Umbilical cord (tissue), 2 donors: ENCODE results near the gene CDC42EP5. TPM values are rescaled to one million over a fixed set of nuclear protein-coding genes. Genes with fewer than 3 reads are reported as not detected.
"Not testable (repeated sequence)": the region's sequence is repeated elsewhere in the genome, so short reads cannot be mapped to it uniquely, and the experiment has no call there.

Experiments
- DNase-seq: peaks from one replicate; pipeline ENCODE4 v3.0.0-alpha.2; 2015; ENCODE audit warnings: low spot score
- total RNA-seq: library from RNA; depleted of rRNA; stranded (reverse); fragments of >200 nt; gene quantifications from one replicate; pipeline ENCODE4 v1.2.3, GENCODE V29; 2014; ENCODE audit warnings: low replicate concordance; ENCODE audit not compliant: insufficient read depth

The CDC42EP5 gene
- total RNA-seq, 1 donor from 2014 or later: 104 TPM

DNA sequence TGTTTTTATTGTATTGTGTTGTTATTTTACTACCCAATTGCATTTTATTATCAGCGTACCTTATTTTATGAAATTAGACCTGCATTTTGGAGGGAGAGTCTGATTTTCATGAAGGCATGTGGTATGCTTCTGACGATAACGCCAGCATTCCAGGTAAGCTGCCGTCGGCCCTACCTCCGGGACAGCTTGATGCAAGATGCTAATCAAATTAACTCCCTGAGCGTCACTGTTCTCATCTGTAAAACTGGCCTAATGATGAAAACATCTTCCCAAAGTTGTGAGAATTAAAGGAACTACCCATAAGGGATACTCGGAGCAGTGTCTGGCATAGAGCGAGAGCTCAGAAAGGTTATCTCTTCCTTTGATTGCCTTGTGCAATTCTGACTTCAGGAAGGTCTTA is 16.7 kb upstream of the CDC42EP5 start:
- no peak for DNase-seq

- DNase-seq: no peak
These were observed 16.2 kb upstream of the CDC42EP5 start for GRCh38 chr19:54489341-54489740.

DNA sequence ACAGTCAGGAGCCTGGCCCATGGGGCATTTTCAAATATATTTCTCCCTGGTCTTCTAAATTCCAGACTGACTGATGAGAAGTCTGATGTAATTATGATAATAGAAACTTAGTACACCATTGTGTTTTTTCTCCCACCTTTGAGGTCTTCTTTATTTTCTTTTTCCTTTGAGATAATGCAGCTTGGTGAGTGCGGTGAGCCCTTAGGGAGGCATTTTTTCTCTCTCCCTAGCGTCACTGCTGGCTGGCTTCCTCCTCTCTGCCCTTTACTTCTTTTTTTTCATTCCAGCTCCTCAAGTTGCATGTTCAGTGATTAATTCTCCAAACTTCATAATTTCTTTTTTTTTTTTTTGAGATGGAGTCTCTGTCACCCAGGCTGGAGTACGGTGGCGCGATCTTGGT is 12.8 kb upstream of the CDC42EP5 start:
- DNase-seq: no peak

DNA sequence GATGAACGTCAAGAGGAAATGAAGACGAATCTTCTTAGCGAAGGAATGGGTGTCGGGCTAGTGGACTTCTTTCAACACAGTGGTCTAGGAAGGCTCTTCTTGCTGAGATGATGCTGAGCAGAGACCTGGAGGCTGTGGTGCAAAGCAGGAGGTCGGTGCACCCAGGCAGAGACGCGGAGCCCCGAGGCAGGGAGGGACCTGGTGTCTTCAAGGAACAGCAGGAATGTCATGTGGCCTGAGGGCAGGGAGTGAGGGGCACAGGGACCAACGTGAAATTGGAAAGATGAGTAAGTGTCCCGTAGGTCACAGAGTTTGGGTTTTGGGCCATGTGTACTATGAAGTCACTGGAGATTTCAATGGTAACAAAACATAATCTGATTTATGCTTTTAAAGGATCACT is 11.4 kb upstream of the CDC42EP5 start:
- DNase-seq: no peak

GRCh38 chr19:54482889-54483288 is 9.8 kb upstream of the CDC42EP5 start:
- DNase-seq: no peak

DNA sequence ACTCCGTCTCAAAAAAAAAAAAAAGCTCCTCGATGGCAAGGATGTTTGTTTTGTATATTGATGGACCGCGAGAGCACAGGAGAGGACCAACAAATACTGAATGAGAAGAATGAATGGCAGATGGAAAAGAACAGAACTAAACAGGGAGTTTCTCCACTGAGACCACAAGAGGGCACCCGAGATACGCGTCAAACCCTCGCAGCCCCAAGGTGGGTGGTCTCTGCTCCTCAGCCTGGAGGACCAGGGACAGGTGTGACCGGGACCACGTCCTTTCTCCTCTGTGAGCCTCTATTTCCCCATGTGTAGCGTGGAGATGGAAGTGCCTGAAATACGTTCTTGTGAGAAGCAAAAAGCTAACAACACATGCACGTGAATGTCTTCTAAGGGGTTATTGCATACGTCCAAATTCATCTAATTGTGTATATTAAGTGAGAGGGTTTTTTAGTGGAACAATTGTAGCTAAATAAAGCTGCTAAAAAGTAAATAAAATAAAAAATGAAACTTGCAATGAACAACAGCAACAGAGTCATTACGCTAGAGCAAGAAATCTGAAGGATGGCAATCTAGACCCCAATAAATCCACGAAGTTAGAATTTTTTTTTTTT is 8.3 kb upstream of the CDC42EP5 start:
- DNase-seq: peak; percentile 64

GRCh38 chr19:54480051-54480450 is 7.0 kb upstream of the CDC42EP5 start:
- no peak for DNase-seq

- DNase-seq: peak; percentile 50
These were observed 5.7 kb upstream of the CDC42EP5 start for GRCh38 chr19:54478677-54479266.

- DNase-seq: no peak
These were observed 4.6 kb upstream of the CDC42EP5 start for GRCh38 chr19:54477650-54478049.

- no peak for DNase-seq
These were observed 2.6 kb upstream of the CDC42EP5 start for GRCh38 chr19:54475706-54476105.

- DNase-seq: peak; percentile 76
These were observed 836 bp upstream of the CDC42EP5 start for GRCh38 chr19:54473892-54474372.

- peak; percentile 40 for DNase-seq
These were observed 1.9 kb downstream of the CDC42EP5 start for GRCh38 chr19:54470991-54471782.

DNA sequence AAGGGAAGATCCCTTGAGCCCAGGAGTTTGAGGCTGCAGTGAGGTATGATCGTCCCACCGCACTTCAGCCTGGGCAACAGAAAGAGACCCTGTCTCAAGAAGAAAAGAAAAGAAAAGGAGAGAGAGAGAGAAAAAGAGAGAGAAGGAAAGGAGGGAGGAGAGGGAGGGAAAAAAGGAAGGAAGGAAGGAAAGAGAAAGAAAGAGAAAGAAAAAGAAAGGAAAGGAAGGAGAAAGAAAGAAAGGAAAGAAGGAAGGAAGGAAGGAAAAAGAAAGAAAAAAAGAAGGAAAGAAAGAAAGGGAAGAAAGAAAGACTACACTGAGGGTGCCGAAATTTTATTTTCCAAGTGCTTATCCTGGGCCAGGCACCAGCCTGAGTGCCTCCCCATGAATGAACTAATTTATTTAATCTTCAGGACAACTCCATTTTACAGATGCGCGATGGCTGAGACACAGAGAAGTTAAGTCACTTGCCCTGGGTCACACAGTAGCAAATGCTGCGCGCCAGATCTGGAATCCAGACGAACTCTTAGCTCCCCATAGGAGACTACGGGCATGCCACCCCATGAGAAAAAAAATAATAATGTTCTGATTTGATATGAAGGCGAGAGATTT is 2.7 kb downstream of the CDC42EP5 start:
- no peak for DNase-seq

- no peak for DNase-seq
These were observed 3.6 kb downstream of the CDC42EP5 start for GRCh38 chr19:54469496-54469934.

DNA sequence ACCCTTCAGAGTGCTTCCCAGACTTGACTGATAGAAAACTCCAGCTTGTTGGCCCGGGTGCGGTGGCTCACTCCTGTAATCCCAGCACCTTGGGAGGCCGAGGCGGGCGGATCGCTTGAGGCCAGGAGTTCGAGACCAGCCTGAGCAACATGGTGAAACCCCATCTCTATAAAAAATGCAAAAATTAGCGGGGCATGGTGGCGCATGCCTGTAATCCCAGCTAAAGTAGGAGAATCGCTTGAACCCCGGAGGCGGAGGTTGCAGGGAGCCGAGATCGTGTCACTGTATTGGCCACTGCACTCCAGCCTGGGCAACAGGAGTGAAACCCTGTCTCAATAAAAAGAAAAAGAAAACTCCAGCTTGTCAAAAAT is 7.0 kb downstream of the CDC42EP5 start:
- DNase-seq: not testable (repeated sequence)

DNA sequence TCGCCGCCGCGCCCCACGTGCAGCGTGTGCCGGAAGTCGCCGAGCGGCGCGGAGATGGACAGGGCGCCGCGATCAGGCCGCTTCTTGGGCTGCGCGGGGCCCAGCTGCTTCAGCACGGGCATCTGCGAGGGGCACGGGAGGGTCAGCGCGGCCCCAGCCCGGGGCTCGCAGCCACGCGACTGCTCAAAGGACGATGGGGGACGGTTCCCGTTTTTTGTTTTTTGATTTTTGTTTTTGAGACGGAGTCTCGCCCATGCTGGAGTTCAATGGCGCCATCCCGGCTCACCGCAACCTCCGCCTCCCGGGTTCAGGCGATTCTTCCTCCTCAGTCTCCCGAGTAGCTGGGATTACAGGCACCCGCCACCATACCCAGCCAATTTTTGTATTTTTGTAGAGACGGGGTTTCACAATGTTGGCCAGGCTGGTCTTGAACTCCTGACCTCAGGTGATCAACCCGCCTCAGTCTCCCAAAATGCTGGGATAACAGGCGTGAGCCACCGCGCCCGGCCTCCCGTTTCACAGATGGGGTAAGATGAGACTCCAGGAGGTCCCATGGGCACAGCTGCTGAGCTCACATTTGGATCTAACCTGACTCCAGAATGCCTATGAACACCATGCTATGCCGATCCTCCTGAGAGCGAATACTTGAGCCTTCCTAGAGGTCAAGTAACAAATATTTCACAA is 7.5 kb downstream of the CDC42EP5 start:
- no peak for DNase-seq

DNA sequence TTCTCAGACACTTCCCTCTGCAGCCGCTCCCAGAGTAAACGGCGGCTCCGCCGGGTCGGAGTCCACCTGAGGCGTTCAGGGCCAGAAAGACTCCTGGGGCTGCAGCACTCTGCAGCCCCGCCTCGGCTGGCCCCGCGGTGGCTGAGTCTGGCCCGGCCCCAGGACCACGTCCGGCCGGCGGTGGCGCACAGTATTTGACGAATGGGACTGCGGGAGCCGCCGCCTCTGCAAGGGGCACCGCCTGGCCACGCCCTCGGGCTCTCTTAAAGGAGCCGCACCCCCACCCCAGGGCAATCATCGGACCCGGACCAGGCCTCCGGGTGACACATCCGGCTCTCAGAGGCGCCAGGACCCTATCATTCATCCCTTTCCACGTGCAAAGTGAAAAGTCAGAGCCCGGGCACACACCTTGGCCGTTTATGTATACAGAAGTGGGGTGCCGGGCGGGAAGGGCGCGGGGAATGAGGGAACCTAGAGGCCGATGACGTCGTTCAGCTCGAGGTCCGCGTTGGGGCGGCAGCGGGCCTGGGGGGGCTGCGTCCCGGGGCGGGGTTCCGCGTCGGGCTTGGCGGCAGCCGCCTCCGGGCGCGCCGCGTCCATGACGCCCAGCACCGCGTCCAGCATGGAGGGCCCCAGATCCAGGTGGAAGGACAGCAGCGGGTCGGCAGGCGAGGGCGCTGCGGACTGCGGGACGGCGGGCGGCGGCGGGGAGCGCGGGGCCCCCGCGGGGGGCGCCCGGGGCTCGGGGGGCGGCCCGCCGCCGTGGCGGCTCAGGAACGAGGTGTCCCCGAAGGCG is 8.3 kb downstream of the CDC42EP5 start:
- DNase-seq: peak; percentile 92

DNA sequence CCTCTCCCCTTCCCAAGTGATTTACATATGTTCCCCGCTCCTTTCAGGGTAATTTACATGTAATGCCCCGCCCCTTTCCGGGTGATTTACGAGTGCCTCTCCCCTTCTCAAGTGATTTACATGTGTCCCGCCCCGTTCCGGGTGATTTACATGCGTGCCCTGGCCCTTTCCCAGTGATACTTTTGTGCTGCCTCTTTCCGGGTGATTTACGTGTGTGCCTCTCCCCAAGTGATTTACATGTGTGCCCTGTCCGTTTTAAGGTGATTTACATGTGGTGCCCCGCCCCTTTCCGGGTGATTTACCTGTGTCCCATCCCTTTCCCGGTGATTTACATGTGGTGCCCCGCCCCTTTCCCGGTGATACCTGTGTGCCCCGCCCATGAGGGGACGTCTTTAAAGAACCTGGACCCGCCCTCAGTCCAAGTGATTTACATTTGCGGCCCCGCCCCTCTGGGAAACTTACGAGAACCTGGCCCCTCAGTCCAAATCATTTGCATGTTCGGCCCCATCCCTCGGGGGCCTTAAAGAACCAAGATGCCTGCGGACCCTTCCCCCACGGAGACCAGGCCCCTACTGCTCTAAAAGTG is 9.0 kb downstream of the CDC42EP5 start:
- DNase-seq: peak; percentile 93

- DNase-seq: peak; percentile 99
These were observed 9.5 kb downstream of the CDC42EP5 start, which contains the start of gene LENG9 for GRCh38 chr19:54463531-54464043. TSS of gene LENG9 (minus strand) at chr19:54463778. CDS start at chr19:54463526, 252 bp downstream.
